Measurements from ENCODE around the gene KIF2A. TPM values are rescaled to one million over a fixed set of nuclear protein-coding genes. Genes with fewer than 3 reads are reported as not detected.
A peak's percentile ranks its signal among the peaks of the same experiment; 100 is the strongest.

The KIF2A gene
- total and polyA plus RNA-seq, 2 experiments from 2014 or later, result 35.4 to 35.5 TPM

GRCh38 chr5:62343428-62343827, 37.4 kb downstream of the KIF2A start:
- Histone ChIP-seq H3K9me3 (ENCODE audit: low read depth) (no peaks in the 10 kb centered on the region), H3K27me3 (no peaks in the 10 kb centered on the region), H3K36me3 (peaks cover 3% of the 10 kb centered on the region), H3K4me1 (ENCODE audit: low read depth) (no peaks in the 10 kb centered on the region), H3K27ac (no peak overlapping the region), H3K4me3 (no peak overlapping the region)
- no peak for TF ChIP-seq CTCF (IDR thresholded peaks at IDR 0.05; ENCODE audit: low read depth, low read length)
- DNase-seq (ENCODE audit: low read depth in 1 of 2, low spot score in 1 of 2), result peak in 1 of 2 donors; percentile 16

GRCh38 chr5:62346748-62347147, 40.7 kb downstream of the KIF2A start:
- Histone ChIP-seq H3K36me3 (peaks cover 12% of the 10 kb centered on the region), H3K4me3 (no peak overlapping the region), H3K27ac (no peak overlapping the region), H3K9me3 (ENCODE audit: low read depth) (no peaks in the 10 kb centered on the region), H3K27me3 (no peaks in the 10 kb centered on the region), H3K4me1 (ENCODE audit: low read depth) (no peaks in the 10 kb centered on the region)
- no peak for TF ChIP-seq CTCF (IDR thresholded peaks at IDR 0.05; ENCODE audit: low read depth, low read length)
- no peak for DNase-seq (ENCODE audit: low read depth in 1 of 2, low spot score in 1 of 2)

GRCh38 chr5:62347928-62348327, 41.9 kb downstream of the KIF2A start:
- Histone ChIP-seq H3K27ac (no peak overlapping the region), H3K27me3 (no peaks in the 10 kb centered on the region), H3K9me3 (ENCODE audit: low read depth) (no peaks in the 10 kb centered on the region), H3K36me3 (peaks cover 15% of the 10 kb centered on the region), H3K4me1 (ENCODE audit: low read depth) (no peaks in the 10 kb centered on the region), H3K4me3 (no peak overlapping the region)
- no peak for DNase-seq (ENCODE audit: low read depth in 1 of 2, low spot score in 1 of 2)
- TF ChIP-seq CTCF (IDR thresholded peaks at IDR 0.05; ENCODE audit: low read depth, low read length), result no peak

GRCh38 chr5:62348723-62349481, 42.9 kb downstream of the KIF2A start:
- Histone ChIP-seq H3K36me3 (peaks cover 18% of the 10 kb centered on the region), H3K9me3 (ENCODE audit: low read depth) (no peaks in the 10 kb centered on the region), H3K4me1 (ENCODE audit: low read depth) (no peaks in the 10 kb centered on the region), H3K4me3 (no peak overlapping the region), H3K27me3 (no peaks in the 10 kb centered on the region), H3K27ac (no peak overlapping the region)
- no peak for DNase-seq (ENCODE audit: low read depth in 1 of 2, low spot score in 1 of 2)
- TF ChIP-seq CTCF (IDR thresholded peaks at IDR 0.05; ENCODE audit: low read depth, low read length), result no peak

- Histone ChIP-seq H3K27me3 (no peaks in the 10 kb centered on the region), H3K36me3 (peaks cover 42% of the 10 kb centered on the region), H3K9me3 (ENCODE audit: low read depth) (no peaks in the 10 kb centered on the region), H3K27ac (no peak overlapping the region), H3K4me1 (ENCODE audit: low read depth) (no peaks in the 10 kb centered on the region), H3K4me3 (no peak overlapping the region)
- peak; percentile 55 for TF ChIP-seq CTCF (IDR thresholded peaks at IDR 0.05; ENCODE audit: low read depth, low read length)
- peak; percentile 60 to 70 for DNase-seq (ENCODE audit: low read depth in 1 of 2, low spot score in 1 of 2)
Observed at GRCh38 chr5:62354028-62354874, 48.2 kb downstream of the KIF2A start.

Data from cardiac muscle cell (in vitro differentiated cells and primary cell).